SK-N-SH treated with all-trans-retinoic acid at 6 μM for 48 hours (cell line): ENCODE measurements around the gene METTL27.

ENCODE experiments used
- ATAC-seq: fragments of 200-7000 bp; cut with Tn5 transposase; 3 replicates; pipeline ENCODE4 v1.9.1; 2020; ENCODE audit warnings: mild to moderate bottlenecking, moderate library complexity
- BACH2 ChIP-seq: fragments of 250-450 bp; sonication (Bioruptor Pico); IDR thresholded peaks from 2 replicates; pipeline ENCODE4 v1.9.0; 2021; ENCODE audit warnings: mild to moderate bottlenecking, borderline replicate concordance
- CSDC2 ChIP-seq: fragments of 250-450 bp; sonication (Bioruptor Pico); IDR thresholded peaks from 2 replicates; pipeline ENCODE4 v1.5.0; 2020; ENCODE audit warnings: mild to moderate bottlenecking, moderate library complexity
- ESRRG ChIP-seq: fragments of 250-450 bp; sonication (Bioruptor Pico); IDR thresholded peaks from 2 replicates; pipeline ENCODE4 v1.6.1; 2021; ENCODE audit warnings: mild to moderate bottlenecking
- GLIS3 ChIP-seq: fragments of 250-450 bp; sonication (Bioruptor Pico); IDR thresholded peaks from 2 replicates; pipeline ENCODE4 v1.5.0; 2020; ENCODE audit warnings: mild to moderate bottlenecking, moderate library complexity
- ISL1 ChIP-seq: fragments of 250-450 bp; sonication (Bioruptor Pico); IDR thresholded peaks from 2 replicates; pipeline ENCODE4 v2.1.2; 2022; ENCODE audit warnings: mild to moderate bottlenecking, moderate library complexity
- OSR1 ChIP-seq: fragments of 250-450 bp; sonication (Bioruptor Pico); IDR thresholded peaks from 2 replicates; pipeline ENCODE4 v1.8.0; 2022; ENCODE audit warnings: moderate library complexity, mild to moderate bottlenecking, inconsistent platforms
- PPARA ChIP-seq: fragments of 250-450 bp; sonication (Bioruptor Pico); IDR thresholded peaks from 2 replicates; pipeline ENCODE4 v1.5.0; 2020; ENCODE audit warnings: mild to moderate bottlenecking, borderline replicate concordance
- SNAI2 ChIP-seq: fragments of 250-450 bp; sonication (Bioruptor Pico); IDR thresholded peaks from 2 replicates; pipeline ENCODE4 v1.5.0; 2020; ENCODE audit warnings: mild to moderate bottlenecking, moderate library complexity
- TCF4 ChIP-seq: fragments of 250-450 bp; sonication (Bioruptor Pico); IDR thresholded peaks from 2 replicates; pipeline ENCODE4 v1.8.0; 2021; ENCODE audit warnings: mild to moderate bottlenecking, moderate library complexity, borderline replicate concordance
- TOX ChIP-seq: fragments of 250-450 bp; sonication (Bioruptor Pico); IDR thresholded peaks from 2 replicates; pipeline ENCODE4 v1.8.0; 2021; ENCODE audit warnings: mild to moderate bottlenecking, moderate library complexity, borderline replicate concordance
- ZC3H10 ChIP-seq: fragments of 250-450 bp; sonication (Bioruptor Pico); IDR thresholded peaks from 2 replicates; pipeline ENCODE4 v1.5.1; 2021; ENCODE audit warnings: mild to moderate bottlenecking, moderate library complexity
- ZFP3 ChIP-seq: fragments of 250-450 bp; sonication (Bioruptor Pico); IDR thresholded peaks from 2 replicates; pipeline ENCODE4 v1.5.0; 2020; ENCODE audit warnings: mild to moderate bottlenecking, moderate library complexity
- ZFP30 ChIP-seq: fragments of 450-650 bp; formaldehyde crosslinking; IDR thresholded peaks from 2 replicates; pipeline ENCODE4 v1.5.0; 2022; ENCODE audit warnings: mild to moderate bottlenecking, moderate library complexity
- ZNF565 ChIP-seq: fragments of 450-650 bp; formaldehyde crosslinking; conservative IDR thresholded peaks from 2 replicates; pipeline ENCODE4 v1.5.0; 2020; ENCODE audit warnings: low read depth, mild to moderate bottlenecking, moderate library complexity
- ZNF70 ChIP-seq: fragments of 450-650 bp; formaldehyde crosslinking; IDR thresholded peaks from 2 replicates; pipeline ENCODE4 v1.5.0; 2020; ENCODE audit warnings: mild to moderate bottlenecking, moderate library complexity
- ZNF8 ChIP-seq: fragments of 450-650 bp; formaldehyde crosslinking; IDR thresholded peaks from 2 replicates; pipeline ENCODE4 v1.5.0; 2020; ENCODE audit warnings: mild to moderate bottlenecking, moderate library complexity
- TF ChIP-seq, protein P1 (sequence below): fragments of 250-450 bp; sonication (Bioruptor Pico); IDR thresholded peaks from 2 replicates; pipeline ENCODE4 v1.8.0; 2020; ENCODE audit warnings: mild to moderate bottlenecking, moderate library complexity, borderline replicate concordance
- TF ChIP-seq, protein P2 (sequence below): fragments of 250-450 bp; sonication (Bioruptor Pico); IDR thresholded peaks from 2 replicates; pipeline ENCODE4 v1.8.0; 2021; ENCODE audit warnings: low read depth, mild to moderate bottlenecking, moderate library complexity, borderline replicate concordance
- TF ChIP-seq, protein P3 (sequence below): fragments of 250-450 bp; sonication (Bioruptor Pico); IDR thresholded peaks from 2 replicates; pipeline ENCODE4 v1.5.1; 2021; ENCODE audit warnings: mild to moderate bottlenecking, moderate library complexity
- TF ChIP-seq, protein P4 (sequence below): fragments of 250-450 bp; sonication (Bioruptor Pico); IDR thresholded peaks from 2 replicates; pipeline ENCODE4 v1.5.1; 2020; ENCODE audit warnings: low read depth, mild to moderate bottlenecking, moderate library complexity
- TF ChIP-seq, protein P5 (sequence below): fragments of 250-450 bp; sonication (Bioruptor Pico); IDR thresholded peaks from 2 replicates; pipeline ENCODE4 v1.5.0; 2020; ENCODE audit warnings: mild to moderate bottlenecking, moderate library complexity

The METTL27 gene

DNA sequence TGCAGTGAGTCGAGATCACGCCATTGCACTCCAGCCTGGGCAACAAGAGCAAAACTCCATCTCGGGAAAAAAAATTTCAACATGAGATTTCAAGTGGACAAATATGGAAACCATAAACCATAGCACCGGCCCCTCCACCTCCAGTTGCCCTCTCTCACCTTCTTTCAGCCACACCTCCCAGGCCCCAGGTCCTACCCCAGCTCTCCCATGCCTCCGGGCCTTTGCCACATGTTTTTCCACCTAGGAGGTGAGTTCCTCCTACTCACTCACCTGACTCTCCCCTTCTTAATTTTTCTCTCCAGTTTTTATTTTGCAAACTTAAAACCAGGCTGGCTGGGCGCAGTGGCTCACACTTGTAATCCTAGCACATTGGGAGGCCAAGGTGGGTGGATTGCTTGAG is 25.2 kb downstream of the METTL27 start:
- no peak for ATAC-seq
- no peak for TF ChIP-seq ZNF565 (CRISPR knock-in tag)
- TF ChIP-seq BACH2 (CRISPR knock-in tag), result no peak
- no peak for TF ChIP-seq GLIS3 (CRISPR knock-in tag)
- no peak for TF ChIP-seq ZC3H10 (CRISPR knock-in tag)
- TF ChIP-seq TOX (CRISPR knock-in tag), result no peak
- TF ChIP-seq, protein P1, sequence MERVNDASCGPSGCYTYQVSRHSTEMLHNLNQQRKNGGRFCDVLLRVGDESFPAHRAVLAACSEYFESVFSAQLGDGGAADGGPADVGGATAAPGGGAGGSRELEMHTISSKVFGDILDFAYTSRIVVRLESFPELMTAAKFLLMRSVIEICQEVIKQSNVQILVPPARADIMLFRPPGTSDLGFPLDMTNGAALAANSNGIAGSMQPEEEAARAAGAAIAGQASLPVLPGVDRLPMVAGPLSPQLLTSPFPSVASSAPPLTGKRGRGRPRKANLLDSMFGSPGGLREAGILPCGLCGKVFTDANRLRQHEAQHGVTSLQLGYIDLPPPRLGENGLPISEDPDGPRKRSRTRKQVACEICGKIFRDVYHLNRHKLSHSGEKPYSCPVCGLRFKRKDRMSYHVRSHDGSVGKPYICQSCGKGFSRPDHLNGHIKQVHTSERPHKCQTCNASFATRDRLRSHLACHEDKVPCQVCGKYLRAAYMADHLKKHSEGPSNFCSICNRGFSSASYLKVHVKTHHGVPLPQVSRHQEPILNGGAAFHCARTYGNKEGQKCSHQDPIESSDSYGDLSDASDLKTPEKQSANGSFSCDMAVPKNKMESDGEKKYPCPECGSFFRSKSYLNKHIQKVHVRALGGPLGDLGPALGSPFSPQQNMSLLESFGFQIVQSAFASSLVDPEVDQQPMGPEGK (CRISPR knock-in tag), result no peak
- TF ChIP-seq TCF4 (CRISPR knock-in tag), result no peak
- no peak for TF ChIP-seq PPARA (CRISPR knock-in tag)
- no peak for TF ChIP-seq ZNF8 (CRISPR knock-in tag)
- TF ChIP-seq, all 23 proteins: peak for 0

DNA sequence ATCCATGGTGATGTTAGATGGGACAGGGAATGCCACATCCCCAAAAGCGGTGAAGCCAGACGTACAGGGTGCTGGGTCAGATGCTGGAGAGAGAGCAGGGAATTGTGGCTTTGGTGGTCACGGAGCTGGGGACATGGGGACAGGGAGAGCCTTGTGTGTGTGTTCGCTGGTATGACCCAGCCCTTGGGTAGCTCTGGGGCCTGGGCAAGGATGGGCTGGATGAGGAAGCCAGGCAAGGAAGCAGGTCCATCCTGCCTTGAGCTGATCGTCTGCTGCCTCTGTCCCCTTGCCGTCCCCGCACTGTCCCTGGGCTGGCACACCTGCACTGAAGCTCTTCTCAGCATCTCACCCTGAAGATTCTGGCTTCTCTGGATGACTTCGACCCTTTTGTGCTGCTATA is 26.9 kb downstream of the METTL27 start:
- TF ChIP-seq, protein P2, sequence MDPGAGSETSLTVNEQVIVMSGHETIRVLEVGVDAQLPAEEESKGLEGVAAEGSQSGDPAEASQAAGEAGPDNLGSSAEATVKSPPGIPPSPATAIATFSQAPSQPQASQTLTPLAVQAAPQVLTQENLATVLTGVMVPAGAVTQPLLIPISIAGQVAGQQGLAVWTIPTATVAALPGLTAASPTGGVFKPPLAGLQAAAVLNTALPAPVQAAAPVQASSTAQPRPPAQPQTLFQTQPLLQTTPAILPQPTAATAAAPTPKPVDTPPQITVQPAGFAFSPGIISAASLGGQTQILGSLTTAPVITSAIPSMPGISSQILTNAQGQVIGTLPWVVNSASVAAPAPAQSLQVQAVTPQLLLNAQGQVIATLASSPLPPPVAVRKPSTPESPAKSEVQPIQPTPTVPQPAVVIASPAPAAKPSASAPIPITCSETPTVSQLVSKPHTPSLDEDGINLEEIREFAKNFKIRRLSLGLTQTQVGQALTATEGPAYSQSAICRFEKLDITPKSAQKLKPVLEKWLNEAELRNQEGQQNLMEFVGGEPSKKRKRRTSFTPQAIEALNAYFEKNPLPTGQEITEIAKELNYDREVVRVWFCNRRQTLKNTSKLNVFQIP (CRISPR knock-in tag), result no peak
- TF ChIP-seq CSDC2, result no peak
- TF ChIP-seq, all 23 proteins: peak for 0

DNA sequence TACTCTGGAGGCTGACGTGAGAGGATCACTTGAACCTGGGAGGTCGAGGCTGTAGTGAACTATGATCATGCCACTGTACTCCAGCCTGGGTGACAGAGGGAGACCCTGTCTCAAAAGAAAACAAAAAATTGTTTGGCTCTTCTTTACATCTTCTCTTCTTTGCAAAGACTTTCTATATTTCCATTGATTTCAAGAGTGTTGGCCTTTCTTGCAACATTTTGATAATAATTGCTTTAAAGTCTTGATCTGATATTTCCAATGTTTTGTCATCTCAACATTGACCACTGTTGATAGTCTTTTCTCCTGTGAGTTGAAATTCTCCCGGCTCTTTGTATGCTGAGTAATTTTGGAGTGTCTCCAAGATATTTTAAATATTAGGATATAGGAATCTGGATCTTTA is 29.3 kb downstream of the METTL27 start:
- ATAC-seq, result no peak
- no peak for TF ChIP-seq TCF4 (CRISPR knock-in tag)
- TF ChIP-seq ZNF8 (CRISPR knock-in tag), result no peak
- TF ChIP-seq ESRRG, result no peak
- no peak for TF ChIP-seq OSR1 (CRISPR knock-in tag)
- no peak for TF ChIP-seq ZFP3 (CRISPR knock-in tag)
- TF ChIP-seq PPARA (CRISPR knock-in tag), result no peak
- no peak for TF ChIP-seq ZFP30
- TF ChIP-seq, protein P3, sequence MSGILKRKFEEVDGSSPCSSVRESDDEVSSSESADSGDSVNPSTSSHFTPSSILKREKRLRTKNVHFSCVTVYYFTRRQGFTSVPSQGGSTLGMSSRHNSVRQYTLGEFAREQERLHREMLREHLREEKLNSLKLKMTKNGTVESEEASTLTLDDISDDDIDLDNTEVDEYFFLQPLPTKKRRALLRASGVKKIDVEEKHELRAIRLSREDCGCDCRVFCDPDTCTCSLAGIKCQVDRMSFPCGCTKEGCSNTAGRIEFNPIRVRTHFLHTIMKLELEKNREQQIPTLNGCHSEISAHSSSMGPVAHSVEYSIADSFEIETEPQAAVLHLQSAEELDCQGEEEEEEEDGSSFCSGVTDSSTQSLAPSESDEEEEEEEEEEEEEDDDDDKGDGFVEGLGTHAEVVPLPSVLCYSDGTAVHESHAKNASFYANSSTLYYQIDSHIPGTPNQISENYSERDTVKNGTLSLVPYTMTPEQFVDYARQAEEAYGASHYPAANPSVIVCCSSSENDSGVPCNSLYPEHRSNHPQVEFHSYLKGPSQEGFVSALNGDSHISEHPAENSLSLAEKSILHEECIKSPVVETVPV (CRISPR knock-in tag), result no peak
- no peak for TF ChIP-seq BACH2 (CRISPR knock-in tag)
- no peak for TF ChIP-seq SNAI2 (CRISPR knock-in tag)
- TF ChIP-seq, protein P4, sequence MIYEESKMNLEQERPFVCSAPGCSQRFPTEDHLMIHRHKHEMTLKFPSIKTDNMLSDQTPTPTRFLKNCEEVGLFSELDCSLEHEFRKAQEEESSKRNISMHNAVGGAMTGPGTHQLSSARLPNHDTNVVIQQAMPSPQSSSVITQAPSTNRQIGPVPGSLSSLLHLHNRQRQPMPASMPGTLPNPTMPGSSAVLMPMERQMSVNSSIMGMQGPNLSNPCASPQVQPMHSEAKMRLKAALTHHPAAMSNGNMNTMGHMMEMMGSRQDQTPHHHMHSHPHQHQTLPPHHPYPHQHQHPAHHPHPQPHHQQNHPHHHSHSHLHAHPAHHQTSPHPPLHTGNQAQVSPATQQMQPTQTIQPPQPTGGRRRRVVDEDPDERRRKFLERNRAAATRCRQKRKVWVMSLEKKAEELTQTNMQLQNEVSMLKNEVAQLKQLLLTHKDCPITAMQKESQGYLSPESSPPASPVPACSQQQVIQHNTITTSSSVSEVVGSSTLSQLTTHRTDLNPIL, result no peak
- TF ChIP-seq ZNF70, result no peak
- no peak for TF ChIP-seq TOX (CRISPR knock-in tag)
- TF ChIP-seq, protein P5, sequence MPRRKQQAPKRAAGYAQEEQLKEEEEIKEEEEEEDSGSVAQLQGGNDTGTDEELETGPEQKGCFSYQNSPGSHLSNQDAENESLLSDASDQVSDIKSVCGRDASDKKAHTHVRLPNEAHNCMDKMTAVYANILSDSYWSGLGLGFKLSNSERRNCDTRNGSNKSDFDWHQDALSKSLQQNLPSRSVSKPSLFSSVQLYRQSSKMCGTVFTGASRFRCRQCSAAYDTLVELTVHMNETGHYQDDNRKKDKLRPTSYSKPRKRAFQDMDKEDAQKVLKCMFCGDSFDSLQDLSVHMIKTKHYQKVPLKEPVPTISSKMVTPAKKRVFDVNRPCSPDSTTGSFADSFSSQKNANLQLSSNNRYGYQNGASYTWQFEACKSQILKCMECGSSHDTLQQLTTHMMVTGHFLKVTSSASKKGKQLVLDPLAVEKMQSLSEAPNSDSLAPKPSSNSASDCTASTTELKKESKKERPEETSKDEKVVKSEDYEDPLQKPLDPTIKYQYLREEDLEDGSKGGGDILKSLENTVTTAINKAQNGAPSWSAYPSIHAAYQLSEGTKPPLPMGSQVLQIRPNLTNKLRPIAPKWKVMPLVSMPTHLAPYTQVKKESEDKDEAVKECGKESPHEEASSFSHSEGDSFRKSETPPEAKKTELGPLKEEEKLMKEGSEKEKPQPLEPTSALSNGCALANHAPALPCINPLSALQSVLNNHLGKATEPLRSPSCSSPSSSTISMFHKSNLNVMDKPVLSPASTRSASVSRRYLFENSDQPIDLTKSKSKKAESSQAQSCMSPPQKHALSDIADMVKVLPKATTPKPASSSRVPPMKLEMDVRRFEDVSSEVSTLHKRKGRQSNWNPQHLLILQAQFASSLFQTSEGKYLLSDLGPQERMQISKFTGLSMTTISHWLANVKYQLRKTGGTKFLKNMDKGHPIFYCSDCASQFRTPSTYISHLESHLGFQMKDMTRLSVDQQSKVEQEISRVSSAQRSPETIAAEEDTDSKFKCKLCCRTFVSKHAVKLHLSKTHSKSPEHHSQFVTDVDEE, result no peak
- TF ChIP-seq, protein P1 (CRISPR knock-in tag), result no peak
- no peak for TF ChIP-seq CSDC2
- TF ChIP-seq ISL1 (CRISPR knock-in tag), result no peak
- TF ChIP-seq, protein P2 (CRISPR knock-in tag), result no peak

More for the DNA sequence above, 26.9 kb downstream of the METTL27 start:
- ATAC-seq, result no peak
